Adrenal gland (tissue), 12 donors: ENCODE measurements around the gene CCDC170. TPM values are rescaled to one million over a fixed set of nuclear protein-coding genes. Genes with fewer than 3 reads are reported as not detected.
"Not testable (repeated sequence)": the region's sequence is repeated elsewhere in the genome, so short reads cannot be mapped to it uniquely, and the experiment has no call there.

Source experiments
- DNase-seq, 7 donors: peaks; one replicate each; pipeline ENCODE4 v3.0.0-alpha.2; 2019 to 2020
- H3K27ac ChIP-seq, 5 donors: fragments of 200-600 bp; sonication (generic) in 4 of 5; 1 replicate in 3 of 5; 2 replicates in 2 of 5; pipeline versions ENCODE4 v1.5.1 to v1.8.0; 2016 to 2020; ENCODE audit warnings: mild to moderate bottlenecking in 1 of 5
- H3K27me3 ChIP-seq: fragments of 200-600 bp; 2 replicates; pipeline ENCODE4 v1.8.0; 2021
- H3K36me3 ChIP-seq, 2 donors: fragments of 200-600 bp; replicated peaks in 1 of 2; 1 replicate in 1 of 2; 2 replicates in 1 of 2; pipeline versions ENCODE4 v1.5.1 to v1.8.0; 2018 to 2022
- H3K4me1 ChIP-seq, 2 donors: fragments of 200-600 bp; replicated peaks in 1 of 2; 1 replicate in 1 of 2; 2 replicates in 1 of 2; pipeline versions ENCODE4 v1.5.1 to v1.8.0; 2018 to 2021
- H3K4me3 ChIP-seq, 4 donors: fragments of 200-600 bp; sonication (generic) in 3 of 4; one replicate each; pipeline ENCODE4 v1.5.1; 2016 to 2018
- H3K9me3 ChIP-seq, 3 donors: fragments of 200-600 bp; sonication (generic) in 1 of 3; replicated peaks in 1 of 3; 1 replicate in 2 of 3; 2 replicates in 1 of 3; pipeline versions ENCODE4 v1.5.1 to v1.8.0; 2016 to 2021
- CTCF ChIP-seq, 6 experiments: fragments of 450-650 bp in 4 of 6; fragments of 200-600 bp in 2 of 6; sonication (generic) in 1 of 6; IDR thresholded peaks; 1 replicate in 5 of 6; 2 replicates in 1 of 6; pipeline versions ENCODE4 v1.5.1 to v1.8.0; 2016 to 2021; ENCODE audit warnings: antibody characterized with exemption in 6 of 6, mild to moderate bottlenecking in 2 of 6, moderate library complexity in 1 of 6
- POLR2A ChIP-seq, 2 donors: fragments of 450-650 bp; IDR thresholded peaks; one replicate each; pipeline ENCODE4 v1.6.1; 2017; ENCODE audit warnings: antibody characterized with exemption in 2 of 2, mild to moderate bottlenecking in 2 of 2, moderate library complexity in 1 of 2
- WGBS, 4 donors: extraction: QIAGEN DNeasy Blood & Tissue Kit in 2 of 4; methylation state at CpG; one replicate each; pipeline versions ENCODE4 v1.1.5 to v1.1.7; 2013 to 2017; 5-methylcytosine and 5-hydroxymethylcytosine counted together
- intact Hi-C, 2 donors: fragments of 100-400 bp; cut with DNase I; formaldehyde crosslinking; loops; one replicate each; pipeline versions ENCODE4 v1.14.1 to v1.15.0; 2022 to 2023
- polyA plus RNA-seq, 3 donors: library from polyadenylated mRNA; stranded (reverse); fragments of 200-250 nt in 2 of 3; fragments of 350-450 nt in 1 of 3; fragmentation: Illumina TruSeq in 1 of 3; extraction: RNeasy Lipid Tissue Mini Kit (QIAGEN cat#74804) in 1 of 3; gene quantifications; one replicate each; pipeline ENCODE4 v1.2.3, GENCODE V29; 2013 to 2014
- total RNA-seq, 9 donors: library from RNA; depleted of rRNA in 4 of 9; stranded (reverse); fragments of >200 nt in 4 of 9; fragments of 120-200 nt in 1 of 9; fragmentation: NEBNext Ultra II Directional in 1 of 9; extraction: Animal tissue kit (Norgen Biotek cat#: 25700) in 1 of 9; gene quantifications; one replicate each; pipeline versions ENCODE4 v1.1.0 to v1.2.4, GENCODE V29; 2013 to 2023
- donor health status: healthy with polysubstance abuse.
- donor health status: Bipolar disorder and iron deficiency.
- donor health status: DM: yes; HTN: yes; CAD: no.
- donor health status: DM: no; HTN: no; CAD: no.
- donor health status: DM: no; HTN: no; CAD: no.
- donor health status: DM: yes; HTN: yes; CAD: no.

The CCDC170 gene
- total and polyA plus RNA-seq, 12 donors = 2.0 to 13.5 (median 6.1) TPM

DNA sequence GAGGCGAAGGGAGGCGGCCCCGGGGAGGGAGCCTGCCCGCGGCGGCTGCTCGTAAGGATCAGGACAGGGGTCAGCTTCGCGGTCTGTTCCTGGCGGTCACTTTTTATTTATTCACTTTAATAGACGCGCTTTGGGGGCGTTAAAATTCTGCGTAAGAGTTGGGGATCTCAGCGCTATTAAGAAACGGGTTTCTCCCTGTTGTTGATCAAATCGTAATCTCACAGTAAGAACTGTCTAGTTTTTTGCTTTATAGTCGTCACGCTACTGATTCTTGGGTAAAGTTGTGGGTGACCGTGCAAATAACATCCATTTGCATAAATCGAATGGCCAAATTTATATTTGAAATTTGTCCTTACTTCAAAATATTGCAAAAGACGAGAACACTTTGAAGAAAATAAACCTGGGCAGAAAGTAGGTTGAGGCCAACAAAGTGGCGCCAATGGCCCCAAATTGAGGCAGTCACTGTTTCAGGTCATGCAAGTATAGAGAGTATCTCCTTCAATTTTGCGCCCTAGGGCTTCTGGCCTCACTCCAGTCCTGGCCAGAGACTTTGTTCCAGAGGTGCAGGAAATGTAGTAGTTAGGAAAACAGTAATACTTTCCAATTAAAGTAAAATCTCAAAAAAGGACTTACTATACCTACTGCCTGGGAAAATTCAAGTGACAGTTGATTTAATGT lies 40.9 kb upstream of the CCDC170 start:
- H3K4me1 ChIP-seq = peaks cover 12 to 25% of the 10 kb centered on the region in 2 donors
- peak overlapping the region; percentile 81 to 97 (median 92) for H3K27ac ChIP-seq
- H3K9me3 ChIP-seq = no peaks in the 10 kb centered on the region
- H3K36me3 ChIP-seq = no peaks in the 10 kb centered on the region
- H3K4me3 ChIP-seq = peak overlapping the region; percentile 75 to 98 (median 80)
- TF ChIP-seq POLR2A (IDR thresholded peaks at IDR 0.05) = no peak
- TF ChIP-seq CTCF (IDR thresholded peaks at IDR 0.05) = no peak
- H3K27me3 ChIP-seq = no peaks in the 10 kb centered on the region
- DNase-seq = peak; percentile 27 to 76 (median 36)
- intact Hi-C loops = no loop called here
- WGBS, 4 donors = 0 to 1% (median 1%) methylated on average over 21 to 24 of the region's 24 CpGs

DNA sequence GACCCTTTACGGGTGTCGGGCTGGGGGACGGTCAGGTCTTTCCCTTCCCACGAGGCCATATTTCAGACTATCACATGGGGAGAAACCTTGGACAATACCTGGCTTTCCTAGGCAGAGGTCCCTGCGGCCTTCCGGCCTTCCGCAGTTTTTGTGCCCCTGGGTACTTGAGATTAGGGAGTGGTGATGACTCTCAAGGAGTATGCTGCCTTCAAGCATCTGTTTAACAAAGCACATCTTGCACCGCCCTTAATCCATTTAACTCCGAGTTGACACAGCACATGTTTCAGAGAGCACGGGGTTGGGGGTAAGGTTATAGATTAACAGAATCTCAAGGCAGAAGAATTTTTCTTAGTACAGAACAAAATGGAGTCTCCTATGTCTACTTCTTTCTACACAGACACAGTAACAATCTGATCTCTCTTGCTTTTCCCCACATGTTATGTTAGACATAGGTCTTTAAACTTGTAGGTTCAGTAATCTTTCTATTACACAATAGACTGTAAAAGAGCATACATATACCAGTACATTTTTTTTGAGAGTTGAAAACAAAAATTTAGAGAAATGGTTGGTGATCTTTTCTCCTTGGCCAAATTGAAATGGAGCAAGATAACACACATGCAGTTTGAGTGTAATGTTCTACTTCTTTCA lies 37.9 kb upstream of the CCDC170 start:
- 62 to 85% (median 82%) methylated on average over 6 to 9 of the region's 10 CpGs for WGBS, 4 donors
- DNase-seq, H3K4me3 ChIP-seq, H3K27ac ChIP-seq, H3K27me3 ChIP-seq, H3K9me3 ChIP-seq, intact Hi-C loops: not testable (repeated sequence)
- Histone ChIP-seq H3K36me3 (peaks cover 0 to 20% of the 10 kb centered on the region in 2 donors), H3K4me1 (peaks cover 12 to 25% of the 10 kb centered on the region in 2 donors)

DNA sequence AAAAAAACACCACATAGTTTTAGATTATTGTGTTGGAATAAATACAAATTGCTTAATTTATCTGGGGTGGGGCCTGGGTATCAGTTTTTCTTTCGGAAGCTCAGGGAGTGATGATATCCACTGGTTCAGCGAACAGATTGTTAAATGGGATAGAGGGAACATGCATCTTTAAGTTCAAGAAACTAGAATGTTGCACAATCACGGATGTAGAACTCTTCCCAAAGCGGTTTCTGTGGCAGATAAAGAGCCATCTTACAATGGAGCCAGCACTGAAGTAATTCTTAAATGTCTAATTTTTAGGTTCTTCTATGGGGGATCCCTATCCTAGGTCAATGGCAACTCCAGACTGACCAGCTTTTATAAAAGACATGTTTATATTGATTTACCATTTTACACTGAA lies 32.1 kb upstream of the CCDC170 start:
- intact Hi-C loops = no loop called here
- 80 to 96% (median 89%) methylated on average over 4 of the region's 4 CpGs for WGBS, 4 donors
- no peak for DNase-seq
- TF ChIP-seq POLR2A (IDR thresholded peaks at IDR 0.05) (no peak), CTCF (IDR thresholded peaks at IDR 0.05) (no peak)
- Histone ChIP-seq H3K9me3 (no peaks in the 10 kb centered on the region), H3K27me3 (no peaks in the 10 kb centered on the region), H3K27ac (no peak overlapping the region), H3K36me3 (peaks cover 0 to 35% of the 10 kb centered on the region in 2 donors), H3K4me3 (no peak overlapping the region), H3K4me1 (no peaks in the 10 kb centered on the region)

- no peak for TF ChIP-seq CTCF (IDR thresholded peaks at IDR 0.05)
- no peak for TF ChIP-seq POLR2A (IDR thresholded peaks at IDR 0.05)
- intact Hi-C loops = no loop called here
Measured at GRCh38 chr6:151464702-151465101, 29.1 kb upstream of the CCDC170 start.

More at GRCh38 chr6:151464702-151465101, 29.1 kb upstream of the CCDC170 start:
- H3K4me1 ChIP-seq = no peaks in the 10 kb centered on the region
- H3K9me3 ChIP-seq = no peaks in the 10 kb centered on the region
- no peak overlapping the region for H3K27ac ChIP-seq
- no peaks in the 10 kb centered on the region for H3K27me3 ChIP-seq
- no peak overlapping the region for H3K4me3 ChIP-seq
- DNase-seq = no peak
- peaks cover 0 to 47% of the 10 kb centered on the region in 2 donors for H3K36me3 ChIP-seq
